ENCODE data around the gene SIGLEC11.
"Not testable (repeated sequence)": the region's sequence is repeated elsewhere in the genome, so short reads cannot be mapped to it uniquely, and the experiment has no call there.

SIGLEC11 gene

DNA sequence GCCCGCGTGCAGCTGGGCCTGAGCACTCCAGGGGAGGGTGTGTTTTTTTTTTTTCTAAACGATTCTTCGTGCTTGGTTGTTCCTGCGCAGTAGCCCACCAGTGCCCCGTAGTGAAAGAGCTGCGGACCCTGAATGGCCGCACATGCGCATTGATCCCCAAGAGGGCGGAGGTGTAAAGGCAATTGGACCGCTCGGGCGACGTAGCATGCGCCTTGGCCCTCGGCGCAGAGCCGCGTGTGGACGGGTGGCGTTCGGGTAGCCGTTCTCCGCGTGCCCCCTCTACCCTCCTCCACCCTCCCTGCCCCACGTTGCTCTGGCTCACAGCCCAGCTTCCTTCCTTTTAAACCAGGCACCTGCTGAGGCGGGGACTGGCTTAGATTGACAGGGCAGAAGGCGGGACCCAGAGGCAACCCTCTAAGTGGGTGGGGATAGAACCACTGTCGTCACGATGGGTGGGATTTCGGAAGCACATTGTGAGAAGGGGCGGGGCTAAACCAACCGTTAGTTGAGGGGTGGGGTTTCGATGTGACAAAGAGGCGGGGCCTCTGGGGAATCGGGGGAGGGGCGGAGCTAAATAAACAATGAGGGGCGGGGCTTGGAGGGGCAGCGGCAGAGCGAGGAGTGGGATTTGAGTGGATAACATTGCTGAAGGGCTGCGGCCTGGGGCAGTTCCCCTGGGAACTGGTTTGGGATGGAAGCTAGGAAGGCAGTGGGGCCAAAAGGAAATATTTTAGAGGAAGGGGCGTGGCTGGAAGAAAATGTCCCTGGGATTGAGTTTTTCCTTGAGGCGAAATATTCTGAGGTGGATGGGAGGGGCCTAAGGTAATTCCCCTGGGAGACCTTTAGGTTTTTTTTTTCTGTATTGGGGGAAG lies 31.1 kb downstream of the SIGLEC11 start:
- DNase-seq (ENCODE audit: low read depth, low spot score) = peak; percentile 83
- H3K27ac ChIP-seq = peak overlapping the region; percentile 89

DNA sequence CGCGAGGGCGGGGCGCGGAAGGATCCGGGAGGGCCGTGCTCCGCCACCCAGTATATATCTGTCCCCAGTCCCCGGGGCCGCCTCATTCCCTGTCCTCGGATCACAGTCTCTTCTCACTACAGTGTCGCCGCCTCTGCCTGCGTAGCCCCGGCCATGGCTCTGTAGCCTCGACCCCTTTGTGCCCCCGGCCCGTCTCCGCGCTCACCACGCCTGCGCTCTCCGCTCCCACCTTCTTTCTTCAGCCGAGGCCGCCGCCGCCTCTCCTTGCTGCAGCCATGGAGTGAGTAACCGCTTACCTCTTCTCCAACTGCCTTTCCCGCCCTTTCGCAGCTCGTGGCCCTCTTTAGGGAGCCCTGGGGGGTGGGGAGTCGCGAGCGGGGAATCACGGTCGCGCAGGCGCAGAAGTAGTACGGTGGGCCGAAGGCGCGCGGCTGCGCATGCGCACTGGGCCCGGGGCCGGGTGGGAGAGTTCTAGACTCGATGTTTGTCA lies 31.8 kb downstream of the SIGLEC11 start, which contains the start of the genes ATF5 and NUP62:
Gene ATF5 (plus strand): TSS at position 85 of the 490 bp plus-strand sequence. CDS start 1,646 bp downstream, outside the sequence.
Gene NUP62 (minus strand): TSS at position 384 of the 490 bp plus-strand sequence. CDS start 19,697 bp downstream, outside the sequence.
- peak within 1 kb of the TSS; percentile 89 for H3K27ac ChIP-seq
- no peak for DNase-seq (ENCODE audit: low read depth, low spot score)

DNA sequence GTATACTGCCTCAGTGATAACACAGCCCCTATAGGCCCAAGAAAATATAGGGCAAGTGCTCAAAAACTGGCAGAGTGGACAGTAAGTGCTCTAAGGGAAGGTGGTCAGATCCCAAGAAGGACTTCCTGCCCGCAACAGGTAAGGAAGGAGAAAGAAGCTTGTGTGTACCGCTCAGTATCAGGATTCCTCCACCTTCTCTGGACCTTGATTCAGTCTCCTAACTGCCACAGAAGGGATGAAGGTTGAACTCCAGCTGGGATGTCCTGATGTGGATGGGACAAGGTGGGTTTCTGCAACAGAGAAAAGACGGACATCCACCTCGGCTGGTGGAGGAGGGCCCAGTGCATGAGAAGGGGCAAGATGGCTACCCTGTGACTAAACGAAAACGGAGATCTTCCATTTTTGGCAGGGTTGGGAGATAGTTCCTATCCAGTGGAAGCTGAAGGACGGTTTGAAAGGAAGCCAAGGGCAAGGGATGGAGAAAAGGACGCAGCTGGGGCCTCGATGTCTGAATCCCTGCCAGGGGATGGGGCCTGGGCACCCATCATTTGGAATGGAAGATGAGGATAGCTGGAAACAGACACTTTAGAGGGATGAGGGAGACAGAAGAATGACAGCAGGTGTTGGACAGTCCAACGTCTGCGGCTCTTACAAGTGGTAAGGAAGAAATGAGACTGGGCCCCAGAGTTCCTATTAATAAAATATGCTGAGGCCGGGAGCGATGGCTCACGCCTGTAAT lies 33.3 kb downstream of the SIGLEC11 start:
- DNase-seq (ENCODE audit: low read depth, low spot score) = no peak
- H3K27ac ChIP-seq = peak overlapping the region; percentile 89

GRCh38 chr19:49926515-49926914 lies 34.5 kb downstream of the SIGLEC11 start:
- H3K27ac ChIP-seq = no peak overlapping the region
- DNase-seq (ENCODE audit: low read depth, low spot score) = no peak

DNA sequence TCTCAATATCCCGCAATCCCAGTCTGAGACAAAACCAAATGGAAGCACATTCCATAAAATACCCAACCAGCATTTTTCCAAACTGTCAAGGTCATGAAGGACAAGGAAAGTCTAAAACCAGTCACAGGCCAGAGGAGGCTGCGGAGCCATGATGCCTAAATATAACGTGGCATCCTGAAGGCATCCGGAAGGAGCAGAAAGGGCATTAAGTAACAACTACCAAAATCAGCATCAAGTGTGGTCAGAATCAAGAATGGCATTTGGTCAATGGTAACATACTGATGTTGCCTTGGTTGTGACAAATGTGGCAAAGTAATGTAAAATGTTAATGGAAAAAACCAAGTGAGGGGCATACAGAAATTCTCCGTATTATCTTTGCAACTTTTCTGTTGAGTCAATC lies 35.5 kb downstream of the SIGLEC11 start:
- DNase-seq (ENCODE audit: low read depth, low spot score) = no peak
- H3K27ac ChIP-seq = no peak overlapping the region

DNA sequence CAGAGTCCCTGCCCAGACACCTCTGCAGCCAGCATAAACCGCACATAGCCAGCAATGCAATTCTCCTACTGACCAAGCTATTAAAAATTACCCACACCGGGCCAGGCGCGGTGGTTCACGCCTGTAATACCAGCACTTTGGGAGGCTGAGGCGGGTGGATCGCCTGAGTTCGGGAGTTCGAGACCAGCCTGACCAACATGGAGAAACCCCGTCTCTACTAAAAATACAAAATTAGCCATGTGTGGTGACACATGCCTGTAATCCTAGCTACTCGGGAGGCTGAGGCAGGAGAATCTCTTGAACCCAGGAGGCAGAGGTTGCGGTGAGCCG lies 36.1 kb downstream of the SIGLEC11 start:
- not testable (repeated sequence) for H3K27ac ChIP-seq

DNA sequence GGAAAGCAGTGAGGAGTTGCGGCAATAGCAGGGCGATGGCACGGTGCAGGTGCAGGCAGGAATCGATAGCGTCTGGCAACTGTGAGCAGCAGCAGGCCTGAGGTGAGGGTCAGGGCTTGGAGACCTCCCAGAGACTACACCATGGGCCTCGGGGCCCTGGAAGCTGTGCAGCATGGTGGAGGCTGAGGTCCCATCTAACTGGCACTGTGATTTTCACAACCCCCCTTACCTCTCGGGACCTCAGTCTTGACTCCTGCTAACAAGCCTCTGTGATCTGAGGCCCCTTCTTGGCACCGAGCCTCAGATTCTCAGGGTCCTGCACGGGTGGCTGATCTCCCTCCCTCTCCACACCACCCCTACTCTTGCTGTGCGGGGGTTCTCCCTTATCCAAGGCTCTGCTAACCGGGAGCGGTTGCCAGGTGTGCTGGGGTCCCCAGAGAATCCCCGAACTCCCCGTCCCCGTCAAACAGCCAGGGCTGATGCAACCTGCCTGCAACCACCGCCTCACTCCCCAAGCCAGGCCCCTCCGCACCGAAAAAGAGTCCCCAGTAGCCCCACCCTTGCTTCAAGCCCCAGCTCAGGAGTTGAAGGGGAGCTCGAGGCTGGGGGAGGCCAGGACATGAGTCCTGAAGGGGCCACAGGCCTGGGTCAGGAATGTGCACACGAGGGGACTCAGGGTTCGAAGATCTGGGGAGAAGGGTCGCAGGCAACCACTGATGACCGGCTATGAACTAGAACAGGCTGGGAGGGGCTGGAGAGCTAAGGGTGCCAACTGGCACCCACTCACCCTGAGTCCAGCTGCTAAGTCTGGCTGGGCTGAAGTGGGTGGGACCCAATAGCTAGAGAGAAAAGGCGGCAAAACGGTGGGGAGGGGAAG lies 36.7 kb downstream of the SIGLEC11 start:
- peak overlapping the region; percentile 4 for H3K27ac ChIP-seq
- no peak for DNase-seq (ENCODE audit: low read depth, low spot score)

More for the DNA sequence above, 36.1 kb downstream of the SIGLEC11 start:
- not testable (repeated sequence) for DNase-seq (ENCODE audit: low read depth, low spot score)

DNA sequence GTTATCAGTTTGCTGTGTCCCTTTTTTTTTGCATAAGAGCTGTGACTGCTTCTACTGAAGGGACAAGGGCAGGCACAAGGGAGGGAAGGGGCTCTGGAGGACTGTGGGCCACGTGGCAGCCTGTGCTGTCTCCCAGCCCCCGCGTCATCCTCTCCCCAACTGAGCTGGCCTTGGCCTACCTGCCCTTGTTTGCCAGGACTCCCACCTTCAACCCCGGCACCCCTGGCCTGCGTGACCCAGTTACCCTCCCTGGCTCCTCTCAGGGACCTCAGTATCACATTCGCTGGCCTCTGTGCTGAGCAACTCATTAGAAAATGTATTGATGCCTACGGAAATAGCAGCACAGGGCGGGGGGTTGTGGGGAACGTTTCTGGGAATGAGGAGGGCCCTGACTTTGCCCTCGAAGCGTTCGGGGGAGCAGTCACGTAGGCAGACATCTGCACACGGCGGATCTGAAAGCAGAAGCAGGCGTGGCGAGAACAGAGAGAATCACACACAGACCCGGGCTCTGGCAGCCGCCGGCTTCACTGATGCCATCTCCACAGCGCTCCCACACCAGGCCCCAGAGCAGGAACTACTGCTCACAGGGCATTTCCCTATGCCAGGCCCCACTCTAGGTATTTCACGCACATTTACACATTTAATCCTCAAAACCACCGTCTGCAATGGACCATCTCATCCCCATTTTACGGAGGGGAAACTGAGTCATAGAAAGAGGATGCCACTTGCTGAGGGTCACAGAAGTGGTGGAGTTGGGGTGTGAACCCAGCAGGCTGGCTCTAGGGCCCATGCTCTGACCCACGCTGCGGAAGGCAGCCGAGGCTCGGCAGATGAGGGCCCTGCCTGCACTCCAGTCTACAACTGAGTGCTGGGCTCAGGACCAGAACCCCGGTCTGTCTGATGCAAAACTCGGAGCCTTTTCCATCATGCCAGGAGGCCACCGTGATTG lies 37.6 kb downstream of the SIGLEC11 start:
- DNase-seq (ENCODE audit: low read depth, low spot score) = no peak
- H3K27ac ChIP-seq = no peak overlapping the region

GRCh38 chr19:49921871-49922795 lies 38.8 kb downstream of the SIGLEC11 start:
- H3K27ac ChIP-seq = no peak overlapping the region
- no peak for DNase-seq (ENCODE audit: low read depth, low spot score)

GRCh38 chr19:49920624-49921363 lies 40.2 kb downstream of the SIGLEC11 start:
- no peak for DNase-seq (ENCODE audit: low read depth, low spot score)
- H3K27ac ChIP-seq = no peak overlapping the region

DNA sequence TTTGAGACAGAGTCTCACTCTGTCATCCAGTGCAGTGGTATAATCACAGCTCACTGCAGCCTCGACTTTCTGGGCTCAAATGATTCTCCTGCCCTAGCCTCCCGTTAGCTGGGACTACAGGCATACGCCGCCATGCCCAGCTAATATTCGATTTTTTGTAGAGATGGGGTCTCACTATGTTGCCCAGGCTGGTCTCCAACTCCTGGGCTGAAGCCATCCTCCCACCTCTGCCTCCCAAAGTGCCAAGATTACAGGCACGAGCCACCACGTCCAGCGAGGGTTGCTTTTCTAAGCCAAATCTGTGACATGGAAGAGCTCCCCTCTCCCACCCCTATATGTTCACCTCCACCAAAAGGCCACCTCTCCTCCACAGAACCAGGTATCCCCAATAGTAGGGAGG lies 42.9 kb downstream of the SIGLEC11 start:
- H3K27ac ChIP-seq = no peak overlapping the region
- no peak for DNase-seq (ENCODE audit: low read depth, low spot score)

DNA sequence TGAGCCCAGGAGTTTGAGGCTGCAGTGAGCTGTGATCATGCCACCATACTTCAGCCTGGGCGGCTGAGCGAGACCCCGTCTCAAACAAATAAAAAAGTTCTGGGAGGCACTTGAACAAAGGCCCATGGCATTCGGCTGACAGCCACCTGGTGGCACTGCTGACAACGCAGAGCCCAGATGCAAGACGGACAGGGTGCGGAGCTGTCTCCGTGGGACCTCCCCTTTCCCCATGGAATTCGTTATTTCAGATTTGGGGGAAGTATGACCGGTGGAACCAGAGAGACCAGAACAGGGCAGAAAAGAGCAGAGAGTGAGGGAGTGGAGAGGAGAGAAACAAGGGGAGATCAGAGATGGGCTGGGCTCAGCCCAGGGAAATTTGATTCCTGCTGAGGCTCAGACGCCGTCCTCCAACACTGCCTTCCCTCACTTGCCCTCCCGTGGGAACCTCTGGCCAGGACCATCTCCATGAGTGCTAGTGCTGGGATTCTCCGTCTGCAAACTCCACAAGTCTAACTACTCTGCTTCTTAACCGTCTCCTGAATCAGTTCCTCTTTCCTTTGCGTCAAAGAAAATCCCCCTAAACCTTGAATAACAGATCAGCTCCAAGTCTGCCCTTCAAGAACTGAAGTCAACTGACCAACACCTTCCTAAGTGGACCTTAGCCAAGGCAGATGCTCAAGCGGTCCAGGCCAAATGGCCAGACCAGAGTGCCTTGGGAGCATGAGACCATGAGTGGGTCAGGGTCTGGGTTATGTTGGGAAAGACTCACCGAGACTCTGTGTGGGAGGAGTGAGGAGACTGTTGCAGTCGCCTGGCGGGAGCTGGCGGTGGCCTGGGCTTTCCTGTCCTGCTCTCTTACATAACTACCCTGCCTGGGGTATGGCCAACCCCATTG lies 43.9 kb downstream of the SIGLEC11 start:
- DNase-seq (ENCODE audit: low read depth, low spot score) = no peak
- H3K27ac ChIP-seq = no peak overlapping the region

GRCh38 chr19:49915271-49915670 lies 45.7 kb downstream of the SIGLEC11 start:
- H3K27ac ChIP-seq = no peak overlapping the region
- no peak for DNase-seq (ENCODE audit: low read depth, low spot score)

- no peak for DNase-seq (ENCODE audit: low read depth, low spot score)
- H3K27ac ChIP-seq = no peak overlapping the region
Measured at GRCh38 chr19:49913720-49914119, 47.3 kb downstream of the SIGLEC11 start.

- H3K27ac ChIP-seq = no peak overlapping the region
- DNase-seq (ENCODE audit: low read depth, low spot score) = no peak
Measured at GRCh38 chr19:49912965-49913685, 47.8 kb downstream of the SIGLEC11 start.
